GM12891 (cell line): ENCODE results near the gene GLI1.
A peak's percentile ranks its signal among the peaks of the same experiment; 100 is the strongest.

Experiments used
- DNase-seq: peaks from one replicate; pipeline ENCODE4 v3.0.0; 2011; ENCODE audit warnings: low spot score; ENCODE audit not compliant: insufficient read length
- FAIRE-seq: peaks from 2 replicates; lab custom pipeline; 2011; peaks lifted over from hg19 to GRCh38; lab: Jason Lieb, UNC
- PAX5 ChIP-seq: IDR thresholded peaks from 2 replicates; pipeline ENCODE4 v1.6.1; 2011; ENCODE audit warnings: low read length, moderate library complexity, mild to moderate bottlenecking; ENCODE audit not compliant: insufficient read depth, severe bottlenecking
- POLR2A ChIP-seq: IDR thresholded peaks from 2 replicates; pipeline ENCODE4 v1.6.1; 2011; ENCODE audit warnings: low read depth, low read length, control low read depth
- POLR2AphosphoS5 ChIP-seq: IDR thresholded peaks from 2 replicates; pipeline ENCODE4 v1.6.1; 2011; ENCODE audit warnings: low read depth, low read length, control low read depth
- POU2F2 ChIP-seq: IDR thresholded peaks from 2 replicates; pipeline ENCODE4 v1.6.1; 2011; ENCODE audit warnings: low read depth, mild to moderate bottlenecking, control low read depth, low read length, moderate library complexity
- SPI1 ChIP-seq: IDR thresholded peaks from 2 replicates; pipeline ENCODE4 v1.6.1; 2011; ENCODE audit warnings: low read depth, low read length, control low read depth
- TAF1 ChIP-seq: IDR thresholded peaks from 2 replicates; pipeline ENCODE4 v1.6.1; 2011; ENCODE audit warnings: low read depth, low read length, control low read depth

Gene GLI1

DNA sequence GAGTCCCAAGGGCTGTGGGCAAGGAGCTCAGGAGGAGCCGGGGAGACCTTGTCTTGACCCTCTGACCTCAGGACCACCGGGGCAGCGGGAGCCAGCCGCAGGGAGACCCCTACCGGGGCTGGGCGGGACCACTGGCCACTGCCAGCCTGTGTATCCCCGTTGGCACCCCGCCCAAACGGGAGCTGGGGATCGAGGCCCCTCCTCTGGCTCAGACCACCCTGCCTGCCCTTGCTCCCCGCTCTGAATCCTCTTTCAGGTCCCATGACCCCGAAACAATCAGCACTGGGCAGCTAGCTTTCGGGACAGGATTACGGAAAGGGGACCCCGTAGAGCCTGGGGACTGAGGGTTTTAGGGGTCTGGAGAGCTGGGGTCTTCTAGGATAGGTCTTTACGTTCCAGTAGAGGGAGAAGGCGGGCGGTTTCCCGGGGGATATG lies 1.3 kb downstream of the GLI1 start:
- TF ChIP-seq SPI1 (no peak), POLR2AphosphoS5 (no peak), POU2F2 (no peak), PAX5 (no peak), TAF1 (no peak), POLR2A (no peak)
- no peak for DNase-seq
- no peak for FAIRE-seq

DNA sequence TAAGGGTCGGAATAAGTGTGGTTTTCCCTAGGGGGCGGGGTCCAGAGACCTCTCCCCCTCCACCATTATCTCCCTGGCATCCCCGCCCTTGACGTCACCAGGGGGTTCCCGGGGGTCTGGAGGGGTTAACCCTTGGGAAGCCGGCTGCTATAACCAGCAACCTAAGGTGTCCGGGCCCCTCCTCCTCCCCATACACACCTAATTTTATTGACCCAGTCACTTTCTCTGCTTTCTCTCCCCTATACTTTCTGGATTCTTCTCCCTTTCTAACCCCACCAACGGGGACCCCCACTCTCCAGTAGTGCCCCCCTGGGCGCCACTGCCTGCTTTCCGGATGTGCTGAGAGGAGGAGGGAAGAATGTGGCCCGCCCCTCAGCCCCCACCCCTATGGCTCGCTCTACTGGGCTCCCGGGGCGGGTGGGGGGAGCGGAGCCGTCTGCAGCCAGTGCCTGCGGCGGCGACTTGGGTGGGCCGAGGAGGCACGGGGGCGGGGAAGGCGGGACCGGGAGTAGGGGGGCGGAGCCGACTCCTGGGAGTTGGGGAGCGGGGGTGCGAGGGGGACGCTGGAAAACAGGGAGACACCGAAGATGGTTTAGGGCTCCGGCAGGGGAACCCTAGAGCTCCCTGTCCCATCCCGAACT lies 1.8 kb downstream of the GLI1 start:
- no peak for FAIRE-seq
- TF ChIP-seq TAF1 (no peak), POLR2A (no peak), PAX5 (no peak)
- no peak for DNase-seq

DNA sequence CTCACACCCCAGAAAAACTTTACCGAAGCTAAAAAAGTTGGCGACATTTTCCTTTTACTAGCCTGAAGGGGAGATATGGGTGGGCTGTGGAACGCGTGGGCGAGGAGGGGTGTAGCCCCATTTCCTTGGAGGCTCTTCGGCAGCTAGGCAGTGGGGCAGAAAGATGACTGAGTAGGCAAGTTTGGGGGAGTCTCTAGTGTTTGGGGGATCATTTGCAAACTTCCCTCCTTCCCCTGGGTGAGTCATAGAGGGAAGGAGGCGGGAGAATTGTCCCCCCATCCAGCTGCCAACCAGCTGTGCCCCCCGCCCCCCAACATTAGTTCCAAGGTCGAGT lies 2.3 kb downstream of the GLI1 start:
- no peak for DNase-seq
- no peak for FAIRE-seq
- TF ChIP-seq SPI1 = no peak
- TF ChIP-seq PAX5 = no peak
- no peak for TF ChIP-seq TAF1
- TF ChIP-seq POLR2AphosphoS5 = no peak
- TF ChIP-seq POLR2A = no peak
- no peak for TF ChIP-seq POU2F2

DNA sequence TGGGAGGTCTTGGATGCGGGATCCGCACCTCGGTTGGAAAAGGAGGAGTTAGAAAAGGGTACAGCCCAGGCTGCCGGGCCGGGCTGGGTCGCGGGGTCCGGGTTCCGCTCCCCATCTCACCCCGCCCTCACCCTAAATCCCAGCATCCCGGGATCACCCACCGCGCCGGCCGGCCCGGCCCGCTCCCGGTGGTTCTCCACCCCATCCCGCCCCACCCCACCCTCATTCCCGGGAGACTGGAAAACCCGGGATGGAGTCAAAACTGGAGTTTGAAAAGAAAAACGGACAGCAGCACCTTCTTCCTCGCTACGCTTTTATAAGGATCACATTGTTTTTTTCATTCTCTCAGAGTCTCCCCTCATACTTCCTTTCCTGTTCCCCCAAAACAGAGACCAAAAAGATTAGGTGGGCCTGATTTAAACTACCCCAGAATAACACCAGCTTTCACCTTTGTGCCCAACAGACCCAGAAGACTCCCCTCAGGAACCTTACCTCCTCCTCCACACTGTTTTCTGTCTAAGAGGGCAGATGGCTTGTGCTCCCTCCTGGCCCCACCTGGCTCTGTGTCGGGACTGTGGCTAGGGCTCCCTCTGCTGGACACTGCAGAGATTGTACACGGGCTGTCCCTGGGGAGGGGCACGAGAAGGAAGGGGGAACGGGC lies 2.8 kb downstream of the GLI1 start:
- FAIRE-seq (peak; percentile 96), DNase-seq (peak; percentile 89)
- TF ChIP-seq PAX5 = no peak
- no peak for TF ChIP-seq SPI1
- TF ChIP-seq POU2F2 = no peak
- TF ChIP-seq POLR2AphosphoS5 = no peak
- TF ChIP-seq TAF1 = no peak
- TF ChIP-seq POLR2A = no peak

DNA sequence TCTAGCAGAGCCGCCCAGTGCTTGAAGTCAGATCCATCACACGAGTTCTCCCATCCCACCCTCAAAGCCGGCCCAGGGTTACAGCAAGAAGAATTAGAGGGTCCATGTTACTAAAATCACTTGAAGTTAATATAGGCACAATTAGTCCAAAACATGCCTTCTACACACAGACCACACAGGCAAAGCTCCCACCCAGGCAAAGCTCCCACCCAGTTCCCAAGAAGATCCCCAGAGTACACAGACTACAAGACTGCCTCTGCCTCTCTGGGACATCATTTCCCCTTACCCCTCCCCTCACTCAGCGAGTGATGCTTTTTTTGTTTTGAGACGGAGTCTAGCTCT lies 3.3 kb downstream of the GLI1 start:
- FAIRE-seq (no peak), DNase-seq (no peak)
- TF ChIP-seq POLR2A = no peak
- TF ChIP-seq SPI1 = no peak
- TF ChIP-seq POLR2AphosphoS5 = no peak
- no peak for TF ChIP-seq POU2F2
- no peak for TF ChIP-seq TAF1
- TF ChIP-seq PAX5 = no peak

DNA sequence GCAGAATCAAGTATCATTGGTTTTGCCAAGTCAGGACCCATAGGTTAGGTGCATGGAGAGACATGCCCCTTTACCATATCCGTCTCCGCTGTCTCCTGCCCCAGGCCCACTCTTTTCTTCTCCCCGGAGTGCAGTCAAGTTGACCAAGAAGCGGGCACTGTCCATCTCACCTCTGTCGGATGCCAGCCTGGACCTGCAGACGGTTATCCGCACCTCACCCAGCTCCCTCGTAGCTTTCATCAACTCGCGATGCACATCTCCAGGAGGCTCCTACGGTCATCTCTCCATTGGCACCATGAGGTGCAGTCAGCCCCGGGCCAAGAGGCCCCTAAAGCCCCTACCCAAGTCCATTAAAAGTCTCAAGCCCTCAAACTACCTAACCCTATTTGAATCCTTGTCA lies 5.0 kb downstream of the GLI1 start:
- no peak for TF ChIP-seq TAF1
- TF ChIP-seq POLR2AphosphoS5 = no peak
- no peak for TF ChIP-seq SPI1
- no peak for TF ChIP-seq PAX5
- no peak for TF ChIP-seq POLR2A
- TF ChIP-seq POU2F2 = no peak
- DNase-seq (no peak), FAIRE-seq (no peak)

DNA sequence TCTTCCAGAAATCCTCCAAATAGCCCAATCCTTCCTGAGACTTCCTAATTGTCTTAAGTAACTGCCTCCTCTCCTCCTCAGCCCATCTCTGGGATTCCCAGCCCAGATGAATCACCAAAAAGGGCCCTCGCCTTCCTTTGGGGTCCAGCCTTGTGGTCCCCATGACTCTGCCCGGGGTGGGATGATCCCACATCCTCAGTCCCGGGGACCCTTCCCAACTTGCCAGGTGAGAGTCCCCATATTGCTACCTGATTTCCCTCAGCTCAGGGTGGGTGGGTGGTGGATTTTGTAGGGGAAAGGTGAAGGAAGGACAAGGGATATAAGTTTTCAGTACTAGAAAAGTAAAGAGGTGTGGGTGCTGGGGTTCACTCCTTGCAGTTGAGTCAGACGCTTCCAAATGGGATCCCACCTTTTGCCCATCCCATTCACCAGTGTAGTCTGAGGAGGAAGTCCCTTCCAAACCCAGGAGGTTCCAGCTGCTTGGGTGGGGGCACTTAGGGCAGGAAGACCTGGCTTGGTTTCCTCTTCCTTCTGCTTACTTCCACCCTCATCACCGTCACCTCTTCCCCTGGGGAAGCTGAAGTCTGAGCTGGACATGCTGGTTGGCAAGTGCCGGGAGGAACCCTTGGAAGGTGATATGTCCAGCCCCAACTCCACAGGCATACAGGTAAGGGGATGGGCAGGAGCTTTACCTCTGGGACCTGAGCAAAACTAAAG lies 5.6 kb downstream of the GLI1 start:
- no peak for DNase-seq
- FAIRE-seq = no peak

DNA sequence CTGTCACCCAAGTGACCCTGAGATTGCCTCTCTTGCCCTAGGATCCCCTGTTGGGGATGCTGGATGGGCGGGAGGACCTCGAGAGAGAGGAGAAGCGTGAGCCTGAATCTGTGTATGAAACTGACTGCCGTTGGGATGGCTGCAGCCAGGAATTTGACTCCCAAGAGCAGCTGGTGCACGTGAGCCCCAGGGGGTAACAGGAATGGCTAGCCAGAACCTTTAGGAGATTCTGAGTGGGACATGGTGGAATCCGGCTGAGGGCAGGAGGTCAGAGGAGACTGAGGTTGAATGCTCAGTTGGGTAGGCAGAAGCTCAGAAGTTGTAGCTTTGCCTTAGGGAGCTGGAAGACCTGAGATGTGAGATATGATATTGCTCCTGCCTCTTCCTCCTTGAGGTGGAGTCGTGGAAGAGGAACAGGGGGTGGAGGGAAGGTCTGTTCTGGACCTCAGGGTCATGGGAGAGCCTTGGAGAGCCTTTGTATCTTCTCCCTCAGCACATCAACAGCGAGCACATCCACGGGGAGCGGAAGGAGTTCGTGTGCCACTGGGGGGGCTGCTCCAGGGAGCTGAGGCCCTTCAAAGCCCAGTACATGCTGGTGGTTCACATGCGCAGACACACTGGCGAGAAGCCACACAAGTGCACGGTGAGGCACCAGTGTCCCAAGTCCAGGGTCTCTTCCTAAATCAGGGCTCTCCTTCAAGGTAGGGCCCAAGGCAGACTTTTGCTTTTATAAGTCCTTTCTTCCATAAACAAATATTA lies 6.3 kb downstream of the GLI1 start:
- no peak for DNase-seq
- FAIRE-seq = no peak
- no peak for TF ChIP-seq POLR2A
- no peak for TF ChIP-seq PAX5
- TF ChIP-seq TAF1 = no peak
- no peak for TF ChIP-seq POLR2AphosphoS5

More for the DNA sequence above, 5.6 kb downstream of the GLI1 start:
- TF ChIP-seq SPI1 (no peak), POLR2AphosphoS5 (no peak), POLR2A (no peak), POU2F2 (no peak), PAX5 (no peak), TAF1 (no peak)
